Stimulated activated CD4-positive, alpha-beta T cell treated with anti-CD3 and anti-CD28 coated beads, Interleukin-4, amount 100 ng/mL, for 24 hours (primary cell): ENCODE measurements around the gene CHID1.

Experiments used
- DNase-seq: peaks from one replicate; pipeline ENCODE4 v3.0.0-alpha.2; 2020

CHID1 gene

GRCh38 chr11:818396-819128, 92.0 kb downstream of the CHID1 start, which contains the start of gene PNPLA2:
TSS of gene PNPLA2 (plus strand) at chr11:818914. CDS start at chr11:819719, 805 bp downstream.
- DNase-seq: no peak
